Glutamatergic neuron (in vitro differentiated cells): ENCODE measurements around the gene CTNND2. TPM values are rescaled to one million over a fixed set of nuclear protein-coding genes. Genes with fewer than 3 reads are reported as not detected.
"Not testable (repeated sequence)": the region's sequence is repeated elsewhere in the genome, so short reads cannot be mapped to it uniquely, and the experiment has no call there.

Source experiments
- DNase-seq: peaks from one replicate; pipeline ENCODE4 v3.0.0; 2022
- H3K27ac Mint-ChIP-seq: one replicate; pipeline ENCODE4 v1.8.0; 2020; ENCODE audit warnings: mild to moderate bottlenecking, mixed read lengths, inconsistent platforms; ENCODE audit not compliant: unreplicated experiment
- H3K27me3 Mint-ChIP-seq: one replicate; pipeline ENCODE4 v1.8.0; 2020; ENCODE audit warnings: mild to moderate bottlenecking, moderate library complexity, mixed read lengths, inconsistent platforms; ENCODE audit not compliant: unreplicated experiment
- H3K36me3 Mint-ChIP-seq: one replicate; pipeline ENCODE4 v1.8.0; 2020; ENCODE audit warnings: mild to moderate bottlenecking, mixed read lengths, inconsistent platforms; ENCODE audit not compliant: unreplicated experiment
- H3K4me1 Mint-ChIP-seq: one replicate; pipeline ENCODE4 v1.8.0; 2020; ENCODE audit warnings: mild to moderate bottlenecking, low read depth, mixed read lengths, inconsistent platforms; ENCODE audit not compliant: unreplicated experiment
- H3K4me3 Mint-ChIP-seq: one replicate; pipeline ENCODE4 v1.8.0; 2020; ENCODE audit warnings: mild to moderate bottlenecking, mixed read lengths, inconsistent platforms; ENCODE audit not compliant: unreplicated experiment
- H3K9me3 Mint-ChIP-seq: one replicate; pipeline ENCODE4 v1.8.0; 2020; ENCODE audit warnings: mild to moderate bottlenecking, moderate library complexity, mixed read lengths, inconsistent platforms; ENCODE audit not compliant: unreplicated experiment
- CTCF ChIP-seq: fragments of 200-600 bp; sonication (generic); IDR thresholded peaks from one replicate; pipeline ENCODE4 v1.5.0; 2021; ENCODE audit not compliant: partially characterized antibody, unreplicated experiment
- total RNA-seq: library from RNA; stranded (reverse); fragmentation: NEBNext Ultra II Directional; extraction: Animal tissue kit (Norgen Biotek cat#: 25700); gene quantifications from one replicate; pipeline ENCODE4 v1.2.1, GENCODE V29; 2021; ENCODE audit not compliant: unreplicated experiment

The CTNND2 gene
- total RNA-seq, 1 donor from 2014 or later = 134 TPM

DNA sequence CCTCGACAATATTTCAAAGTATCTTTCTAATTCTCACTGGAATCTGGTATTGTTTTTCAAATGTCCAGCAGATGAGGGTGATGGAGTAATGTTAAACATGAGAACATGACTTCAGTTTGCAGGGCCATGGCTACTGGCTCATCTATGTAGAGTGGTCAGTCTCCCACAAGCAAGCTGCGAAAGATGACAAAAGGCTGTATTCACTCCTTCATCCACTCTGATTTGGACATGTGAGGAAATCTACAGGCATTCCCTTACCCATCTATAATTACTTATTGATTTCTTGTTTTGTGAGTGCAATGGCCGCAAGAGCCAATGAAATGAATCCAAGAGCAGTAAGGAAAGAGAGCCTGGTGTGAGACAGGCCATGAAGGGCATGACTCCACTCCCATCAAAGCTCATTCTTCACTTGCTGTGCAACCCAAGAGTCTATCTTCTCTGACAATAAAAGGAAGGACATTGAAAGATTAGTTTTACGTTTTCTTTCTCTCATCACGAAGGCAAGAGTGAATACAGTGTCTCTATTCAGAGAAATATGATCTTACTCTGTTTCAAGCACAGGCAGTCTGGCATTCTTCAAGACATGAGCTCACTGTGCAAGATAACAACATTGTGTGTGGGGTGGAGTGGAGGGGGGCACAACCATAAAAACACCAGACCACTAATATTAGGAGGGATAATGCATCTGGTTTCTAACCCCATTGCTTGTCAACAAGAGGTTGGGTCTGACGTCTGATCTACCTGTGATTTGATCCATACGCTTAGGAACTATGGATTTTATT, 893.6 kb downstream of the CTNND2 start:
- no peak for TF ChIP-seq CTCF
- Mint-ChIP-seq H3K9me3 (peaks cover 4% of the 10 kb centered on the region), H3K27ac (no peak overlapping the region), H3K4me1 (peaks cover 3% of the 10 kb centered on the region), H3K27me3 (peaks cover 6% of the 10 kb centered on the region), H3K4me3 (no peak overlapping the region), H3K36me3 (peaks cover 2% of the 10 kb centered on the region)
- DNase-seq = no peak

DNA sequence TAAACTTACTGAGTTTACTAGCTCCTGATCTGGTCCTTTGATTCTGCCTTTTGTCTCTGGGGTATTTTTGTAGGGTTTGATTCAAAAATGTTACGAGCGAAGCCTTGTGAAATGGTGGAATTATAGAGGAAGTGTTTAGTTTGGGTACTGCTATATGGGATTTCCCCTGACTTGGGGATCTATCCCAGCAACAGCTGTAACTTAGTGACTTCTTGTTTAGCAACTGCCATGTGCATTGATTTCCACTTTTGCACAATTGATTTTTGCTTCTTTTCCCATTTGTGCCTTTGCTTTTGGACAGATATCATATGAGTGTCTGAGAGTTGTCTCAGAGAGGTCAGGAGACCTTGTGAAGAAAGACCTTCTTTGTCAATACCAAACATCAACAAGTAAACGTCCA, 894.7 kb downstream of the CTNND2 start:
- Mint-ChIP-seq H3K36me3 (peaks cover 5% of the 10 kb centered on the region), H3K27ac (no peak overlapping the region), H3K4me1 (no peaks in the 10 kb centered on the region), H3K9me3 (peaks cover 4% of the 10 kb centered on the region), H3K4me3 (no peak overlapping the region), H3K27me3 (peaks cover 6% of the 10 kb centered on the region)
- no peak for DNase-seq
- TF ChIP-seq CTCF = no peak

DNA sequence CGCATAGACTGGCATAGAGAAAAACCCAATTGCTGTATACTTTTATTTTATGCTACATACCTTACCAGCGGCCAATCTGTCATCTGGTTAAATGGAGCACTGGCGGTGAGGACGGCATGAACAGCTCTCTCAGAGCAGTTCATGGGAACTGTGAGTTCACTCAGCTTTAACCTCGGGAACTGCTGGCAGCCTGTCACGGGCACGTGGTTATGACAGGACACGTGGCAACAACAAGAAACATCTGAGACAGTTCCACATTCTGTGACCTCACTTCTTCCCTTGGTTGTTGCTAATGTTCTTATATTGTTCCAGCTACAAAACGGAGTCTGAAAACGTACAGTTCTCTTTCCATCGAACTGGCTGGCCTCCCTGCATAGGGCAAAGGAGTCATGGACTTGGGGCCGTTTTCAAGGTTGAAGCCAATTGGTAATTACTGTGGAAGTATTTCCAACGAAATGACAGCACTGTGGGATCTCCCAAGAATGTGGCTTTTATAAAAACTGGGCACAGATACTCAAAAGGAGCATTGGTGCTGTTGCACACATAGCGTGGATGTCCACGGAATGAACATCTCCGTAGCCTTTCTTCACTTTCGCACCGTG, 896.9 kb downstream of the CTNND2 start:
- H3K27ac Mint-ChIP-seq = no peak overlapping the region
- no peaks in the 10 kb centered on the region for H3K4me1 Mint-ChIP-seq
- H3K4me3 Mint-ChIP-seq = no peak overlapping the region
- DNase-seq = no peak
- peaks cover 4% of the 10 kb centered on the region for H3K27me3 Mint-ChIP-seq
- no peak for TF ChIP-seq CTCF
- H3K36me3 Mint-ChIP-seq = peaks cover 5% of the 10 kb centered on the region
- H3K9me3 Mint-ChIP-seq = peaks cover 4% of the 10 kb centered on the region

- H3K4me3 Mint-ChIP-seq, DNase-seq, H3K36me3 Mint-ChIP-seq, H3K9me3 Mint-ChIP-seq, H3K27ac Mint-ChIP-seq, H3K27me3 Mint-ChIP-seq, H3K4me1 Mint-ChIP-seq: not testable (repeated sequence)
Measured at GRCh38 chr5:11004523-11004922, 899.7 kb downstream of the CTNND2 start.

- Mint-ChIP-seq H3K9me3 (peaks cover 2% of the 10 kb centered on the region), H3K4me3 (no peak overlapping the region), H3K4me1 (no peaks in the 10 kb centered on the region), H3K36me3 (peaks cover 10% of the 10 kb centered on the region), H3K27ac (no peak overlapping the region), H3K27me3 (peaks cover 6% of the 10 kb centered on the region)
- TF ChIP-seq CTCF = no peak
- no peak for DNase-seq
Measured at GRCh38 chr5:11000515-11001353, 903.5 kb downstream of the CTNND2 start.
